HCT116 (cell line): ENCODE results near the gene TSC22D3. TPM values are rescaled to one million over a fixed set of nuclear protein-coding genes. Genes with fewer than 3 reads are reported as not detected.
A peak's percentile ranks its signal among the peaks of the same experiment; 100 is the strongest.

Experiments
- ATAC-seq: fragments of 200-7000 bp; cut with Tn5 transposase; 2 replicates; pipeline ENCODE4 v1.9.1; 2020; ENCODE audit warnings: mild to moderate bottlenecking, moderate library complexity
- BruUV-seq: library from RNA; stranded (reverse); fragments of 400-500 nt; replicated peaks from 2 replicates; lab custom pipeline; 2021; lab: Mats Ljungman, UMichigan
- CTCF ChIA-PET: fragments of 300-600 bp; sonication (Branson Sonifier 250); formaldehyde crosslinking; loops from one replicate; lab custom pipeline; 2021; ENCODE audit warnings: antibody characterized with exemption; lab: Charles Lee
- POLR2A ChIA-PET: fragments of 300-600, 350-600 bp; sonication (Branson Sonifier 250); formaldehyde crosslinking; loops from one replicate; lab custom pipeline; 2021; ENCODE audit warnings: antibody characterized with exemption; lab: Charles Lee
- RAD21 ChIA-PET, 2 experiments: fragments of 300-600 bp; sonication (Branson Sonifier 250); formaldehyde crosslinking; loops; one replicate each; lab custom pipeline; 2023; ENCODE audit warnings: low total read pairs in 2 of 2; ENCODE audit not compliant: uncharacterized antibody in 2 of 2, unreplicated experiment in 2 of 2, low non-redundant PET in 1 of 2; lab: Charles Lee
- DNase-seq: peaks from one replicate; pipeline ENCODE4 v3.0.0-alpha.2; 2010; ENCODE audit warnings: low read depth, low spot score
- H2AFZ ChIP-seq: fragments of 200-600 bp; shearing (Covaris generic), sonication (generic); 2 replicates; pipeline ENCODE4 v1.6.1; 2017; ENCODE audit warnings: low read depth, mixed run types, mixed read lengths, antibody characterized with exemption, low read length; ENCODE audit not compliant: poor library complexity, severe bottlenecking
- H3K27ac ChIP-seq: 2 replicates; pipeline ENCODE4 v1.5.1; 2012; ENCODE audit warnings: low read depth, low read length
- H3K27me3 ChIP-seq: fragments of 200-600 bp; sonication (generic); 2 replicates; pipeline ENCODE4 v1.6.1; 2016; ENCODE audit warnings: mixed run types, low read length, mixed read lengths; ENCODE audit not compliant: insufficient read depth
- H3K36me3 ChIP-seq, 2 experiments: fragments of 200-500 bp in 1 of 2; fragments of 200-600 bp in 1 of 2; sonication (Bioruptor generic) in 1 of 2; sonication (generic) in 1 of 2; 2 replicates each; pipeline versions ENCODE4 v1.5.1 to v1.6.1; 2014 to 2016; ENCODE audit warnings: low read length in 2 of 2, inconsistent platforms in 1 of 2, mixed read lengths in 1 of 2, mixed run types in 1 of 2; ENCODE audit not compliant: insufficient read depth in 2 of 2, control insufficient read depth in 1 of 2
- H3K4me1 ChIP-seq, 2 experiments: fragments of 200-600 bp in 1 of 2; sonication (generic) in 1 of 2; 2 replicates each; pipeline versions ENCODE4 v1.5.1 to v1.6.1; 2012 to 2017; ENCODE audit warnings: low read length in 2 of 2, inconsistent platforms in 1 of 2, mild to moderate bottlenecking in 1 of 2, mixed read lengths in 1 of 2, mixed run types in 1 of 2, moderate library complexity in 1 of 2; ENCODE audit not compliant: insufficient read depth in 2 of 2, control insufficient read depth in 1 of 2
- H3K4me2 ChIP-seq: fragments of 200-600 bp; sonication (generic); 2 replicates; pipeline ENCODE4 v1.6.1; 2017; ENCODE audit warnings: mixed run types, low read length, mixed read lengths
- H3K4me3 ChIP-seq, 2 experiments: fragments of 200-600 bp in 1 of 2; sonication (generic) in 1 of 2; replicated peaks in 1 of 2; 2 replicates each; pipeline ENCODE4 v1.5.1; 2011 to 2016; ENCODE audit warnings: low read length in 2 of 2, control low read depth in 1 of 2, low read depth in 1 of 2, mild to moderate bottlenecking in 1 of 2, mixed read lengths in 1 of 2, mixed run types in 1 of 2
- H3K79me2 ChIP-seq: fragments of 200-600 bp; sonication (generic); 2 replicates; pipeline ENCODE4 v1.6.1; 2017; ENCODE audit warnings: mild to moderate bottlenecking, mixed run types, low read length, moderate library complexity, mixed read lengths; ENCODE audit not compliant: insufficient read depth
- H3K9ac ChIP-seq: fragments of 200-600 bp; sonication (generic); 2 replicates; pipeline ENCODE4 v1.6.1; 2016; ENCODE audit warnings: low read length, mixed read lengths
- H3K9me2 ChIP-seq: fragments of 200-600 bp; sonication (generic), shearing (Covaris generic); 2 replicates; pipeline ENCODE4 v1.6.1; 2017; ENCODE audit warnings: mixed run types, mild to moderate bottlenecking, moderate library complexity; ENCODE audit not compliant: insufficient read depth
- H3K9me3 ChIP-seq, 2 experiments: fragments of 200-500 bp in 1 of 2; fragments of 200-600 bp in 1 of 2; sonication (Bioruptor generic) in 1 of 2; sonication (generic) in 1 of 2; 2 replicates each; pipeline ENCODE4 v1.6.1; 2014 to 2017; ENCODE audit warnings: low read length in 2 of 2, mixed read lengths in 2 of 2, inconsistent platforms in 1 of 2, low read depth in 1 of 2, mild to moderate bottlenecking in 1 of 2, mixed run types in 1 of 2, moderate library complexity in 1 of 2; ENCODE audit not compliant: control insufficient read depth in 1 of 2, insufficient read depth in 1 of 2
- H4K20me1 ChIP-seq: fragments of 200-600 bp; sonication (generic), shearing (Covaris generic); 2 replicates; pipeline ENCODE4 v1.6.1; 2017; ENCODE audit warnings: mixed run types, mild to moderate bottlenecking, moderate library complexity; ENCODE audit not compliant: insufficient read depth
- CBX3 ChIP-seq: IDR thresholded peaks from 2 replicates; pipeline ENCODE4 v1.6.1; 2012; ENCODE audit warnings: low read depth
- CEBPB ChIP-seq: IDR thresholded peaks from 2 replicates; pipeline ENCODE4 v1.6.1; 2012; ENCODE audit warnings: low read depth
- EZH2 ChIP-seq: fragments of 200-600 bp; sonication (generic); IDR thresholded peaks from 2 replicates; pipeline ENCODE4 v1.6.1; 2017; ENCODE audit warnings: antibody characterized with exemption, mixed run types
- EZH2phosphoT487 ChIP-seq: fragments of 200-600 bp; IDR thresholded peaks from 2 replicates; pipeline ENCODE4 v1.6.1; 2018; ENCODE audit warnings: antibody characterized with exemption, borderline replicate concordance
- MAX ChIP-seq: IDR thresholded peaks from 2 replicates; pipeline ENCODE4 v1.6.1; 2012
- POLR2A ChIP-seq: IDR thresholded peaks from 2 replicates; pipeline ENCODE4 v1.7.0; 2011; ENCODE audit warnings: borderline replicate concordance; ENCODE audit not compliant: insufficient read depth, insufficient read length; ENCODE audit errors: extremely low read depth
- REST ChIP-seq: IDR thresholded peaks from 2 replicates; pipeline ENCODE4 v1.6.1; 2012; ENCODE audit warnings: low read depth
- SIN3A ChIP-seq: IDR thresholded peaks from 2 replicates; pipeline ENCODE4 v1.6.1; 2012; ENCODE audit warnings: low read depth
- SP1 ChIP-seq: IDR thresholded peaks from 2 replicates; pipeline ENCODE4 v1.6.1; 2012; ENCODE audit warnings: low read depth
- TCF7L2 ChIP-seq: IDR thresholded peaks from 2 replicates; pipeline ENCODE4 v1.7.0; 2011; ENCODE audit warnings: borderline replicate concordance, inconsistent platforms; ENCODE audit not compliant: insufficient read depth, insufficient read length; ENCODE audit errors: extremely low read depth
- YY1 ChIP-seq: IDR thresholded peaks from 2 replicates; pipeline ENCODE4 v1.6.1; 2011; ENCODE audit warnings: low read length, low read depth, moderate library complexity, mild to moderate bottlenecking; ENCODE audit not compliant: insufficient replicate concordance; ENCODE audit errors: extremely low read depth
- ZBTB33 ChIP-seq: IDR thresholded peaks from 2 replicates; pipeline ENCODE4 v1.6.1; 2011; ENCODE audit warnings: mild to moderate bottlenecking, low read length, moderate library complexity; ENCODE audit not compliant: insufficient replicate concordance; ENCODE audit errors: extremely low read depth
- intact Hi-C: fragments of 100-400 bp; cut with micrococcal nuclease; formaldehyde crosslinking; loops from 2 replicates; pipeline ENCODE4 v1.10.0; 2022
- total RNA-seq: library from RNA; stranded (reverse); gene quantifications from one replicate; pipeline ENCODE4 v1.2.1, GENCODE V29; 2021; ENCODE audit not compliant: unreplicated experiment

The TSC22D3 gene
- total RNA-seq, 1 experiment from 2014 or later, result 24.6 TPM

DNA sequence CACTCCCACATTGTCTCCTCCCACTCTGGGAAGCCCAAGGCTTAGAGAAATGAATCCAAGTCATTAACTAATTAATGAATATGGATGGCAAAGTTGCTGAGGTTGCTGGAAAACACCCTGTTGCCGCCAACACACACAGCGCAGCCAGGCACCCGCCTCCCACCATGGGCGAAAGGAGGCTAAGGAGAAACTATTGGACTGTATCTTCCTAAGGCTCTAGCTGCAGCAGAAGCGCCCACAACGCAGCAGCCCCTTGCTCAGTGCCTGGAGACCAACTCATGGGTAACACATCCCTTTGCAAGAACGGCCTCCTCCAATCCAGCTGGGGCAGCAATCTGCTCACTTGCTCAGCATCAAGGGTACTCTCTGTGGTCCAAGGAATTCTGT, 34.2 kb downstream of the TSC22D3 start:
- Histone ChIP-seq H2AFZ (no peak overlapping the region), H3K9ac (no peak overlapping the region), H3K27me3 (no peaks in the 10 kb centered on the region), H3K4me3 (peak overlapping the region in 1 of 2 experiments; percentile 40; a peak in 2 of 4 replicates)
- POLR2A ChIA-PET, result interaction anchor here (1.1 kb wide), 1 partner anchor 9 kb away, joined by 5 read pairs; no protein-coding TSS in a partner anchor
- intact Hi-C loops, result no loop called here
- TF ChIP-seq ZBTB33 (no peak), YY1 (no peak), SP1 (no peak), MAX (no peak), POLR2A (no peak), EZH2 (no peak), TCF7L2 (no peak), CBX3 (no peak), REST (no peak), EZH2phosphoT487 (no peak), CEBPB (no peak), SIN3A (no peak)
- TF ChIP-seq, all 23 proteins: peak for 0
- no peaks in the 10 kb centered on the region for H3K9me2 ChIP-seq
- RAD21 ChIA-PET, result no interaction called here
- H3K36me3 ChIP-seq, result no peaks in the 10 kb centered on the region
- CTCF ChIA-PET, result no interaction called here
- H4K20me1 ChIP-seq, result no peaks in the 10 kb centered on the region
- ATAC-seq (peak; percentile 42), DNase-seq (no peak)
- no peaks in the 10 kb centered on the region for H3K79me2 ChIP-seq
- H3K27ac ChIP-seq, result no peak overlapping the region
- no peaks in the 10 kb centered on the region for H3K9me3 ChIP-seq
- peaks cover 11 to 19% of the 10 kb centered on the region in 2 experiments for H3K4me1 ChIP-seq
- no TSS peak for BruUV-seq
- H3K4me2 ChIP-seq, result peak overlapping the region; percentile 65
